HEK293 (cell line): ENCODE data around the gene TRIM2.

ENCODE experiments used
- CTCF ChIA-PET: fragments of 350-600 bp; formaldehyde crosslinking; extraction: SDS; loops from one replicate; lab custom pipeline; 2021; ENCODE audit warnings: antibody characterized with exemption; lab: Yijun Ruan, JAX
- POLR2A ChIA-PET: fragments of 300-600 bp; formaldehyde crosslinking; extraction: SDS; loops from one replicate; lab custom pipeline; 2020; ENCODE audit warnings: antibody characterized with exemption, inconsistent platforms; lab: Yijun Ruan, JAX
- H3K27ac ChIP-seq: fragments of 200-500 bp; sonication (Bioruptor generic); 2 replicates; pipeline ENCODE4 v1.5.1; 2014; ENCODE audit warnings: low read depth, low read length, control low read depth, inconsistent platforms; ENCODE audit errors: extremely low read depth
- H3K36me3 ChIP-seq, 2 experiments: fragments of 200-500 bp in 1 of 2; sonication (Bioruptor generic) in 1 of 2; 1 replicate in 1 of 2; 2 replicates in 1 of 2; pipeline ENCODE4 v1.5.1; 2014 to 2017; ENCODE audit warnings: inconsistent platforms in 2 of 2, low read length in 2 of 2; ENCODE audit not compliant: control insufficient read depth in 2 of 2, insufficient read depth in 1 of 2
- H3K4me1 ChIP-seq: fragments of 200-500 bp; sonication (Bioruptor generic); 2 replicates; pipeline ENCODE4 v1.5.1; 2014; ENCODE audit warnings: mild to moderate bottlenecking, low read length, inconsistent platforms; ENCODE audit not compliant: control insufficient read depth, insufficient read depth
- H3K4me3 ChIP-seq: 2 replicates; pipeline ENCODE4 v1.5.1; 2011; ENCODE audit warnings: low read depth, mild to moderate bottlenecking, control low read depth, low read length, moderate library complexity
- H3K9me3 ChIP-seq: fragments of 200-500 bp; sonication (Bioruptor generic); 2 replicates; pipeline ENCODE4 v1.5.1; 2014; ENCODE audit warnings: low read depth, low read length, inconsistent platforms; ENCODE audit not compliant: control insufficient read depth, insufficient read depth
- GLIS1 ChIP-seq: fragments of 450-650 bp; formaldehyde crosslinking; IDR thresholded peaks from 2 replicates; pipeline ENCODE4 v1.5.1; 2016; ENCODE audit warnings: missing biosample characterization, missing genetic modification characterization
- PRDM1 ChIP-seq: fragments of 450-650 bp; formaldehyde crosslinking; IDR thresholded peaks from 2 replicates; pipeline ENCODE4; 2016; ENCODE audit warnings: missing biosample characterization, missing genetic modification characterization
- SCRT1 ChIP-seq: fragments of 450-650 bp; formaldehyde crosslinking; IDR thresholded peaks from 2 replicates; pipeline ENCODE4 v1.5.1; 2016; ENCODE audit warnings: missing biosample characterization, missing genetic modification characterization, borderline replicate concordance
- YY1 ChIP-seq: fragments of 450-650 bp; formaldehyde crosslinking; IDR thresholded peaks from 2 replicates; pipeline ENCODE4 v1.5.1; 2018; ENCODE audit warnings: missing biosample characterization, missing genetic modification characterization
- ZNF121 ChIP-seq: fragments of 450-650 bp; formaldehyde crosslinking; IDR thresholded peaks from 2 replicates; pipeline ENCODE4 v1.5.1; 2016; ENCODE audit warnings: missing biosample characterization, missing genetic modification characterization
- ZNF184 ChIP-seq: fragments of 450-650 bp; IDR thresholded peaks from 2 replicates; pipeline ENCODE4 v1.5.1; 2018; ENCODE audit warnings: missing biosample characterization, mild to moderate bottlenecking, missing genetic modification characterization
- ZNF23 ChIP-seq: fragments of 450-650 bp; formaldehyde crosslinking; IDR thresholded peaks from 2 replicates; pipeline ENCODE4 v1.5.1; 2016; ENCODE audit warnings: missing biosample characterization, missing genetic modification characterization, borderline replicate concordance
- ZNF585B ChIP-seq: fragments of 450-650 bp; formaldehyde crosslinking; IDR thresholded peaks from 2 replicates; pipeline ENCODE4 v1.5.1; 2016; ENCODE audit warnings: missing biosample characterization, missing genetic modification characterization
- ZNF654 ChIP-seq: fragments of 450-650 bp; formaldehyde crosslinking; IDR thresholded peaks from 2 replicates; pipeline ENCODE4 v1.5.1; 2016; ENCODE audit warnings: low read depth, missing biosample characterization, missing genetic modification characterization
- ZNF658 ChIP-seq: fragments of 450-650 bp; formaldehyde crosslinking; IDR thresholded peaks from 2 replicates; pipeline ENCODE4; 2016; ENCODE audit warnings: missing biosample characterization, missing genetic modification characterization
- TF ChIP-seq, protein P1 (sequence below): fragments of 450-650 bp; formaldehyde crosslinking; IDR thresholded peaks from 2 replicates; pipeline ENCODE4 v1.5.1; 2017; ENCODE audit warnings: missing biosample characterization, missing genetic modification characterization
- TF ChIP-seq, protein P2 (sequence below): fragments of 450-650 bp; IDR thresholded peaks from 2 replicates; pipeline ENCODE4 v1.5.1; 2018; ENCODE audit warnings: missing biosample characterization, missing genetic modification characterization
- TF ChIP-seq, protein P3 (sequence below): fragments of 450-650 bp; formaldehyde crosslinking; IDR thresholded peaks from 2 replicates; pipeline ENCODE4 v1.5.1; 2016; ENCODE audit warnings: missing biosample characterization, missing genetic modification characterization
- TF ChIP-seq, protein P4 (sequence below): fragments of 450-650 bp; formaldehyde crosslinking; IDR thresholded peaks from 2 replicates; pipeline ENCODE4 v1.5.1; 2016; ENCODE audit warnings: missing biosample characterization, missing genetic modification characterization, low read depth
- TF ChIP-seq, protein P5 (sequence below): fragments of 450-650 bp; formaldehyde crosslinking; IDR thresholded peaks from 2 replicates; pipeline ENCODE4; 2016; ENCODE audit warnings: missing biosample characterization, missing genetic modification characterization
- TF ChIP-seq, protein P6 (sequence below): fragments of 450-650 bp; formaldehyde crosslinking; IDR thresholded peaks from 2 replicates; pipeline ENCODE4 v1.5.1; 2016; ENCODE audit warnings: missing biosample characterization, missing genetic modification characterization, low read depth
- TF ChIP-seq, protein P7 (sequence below): fragments of 450-650 bp; formaldehyde crosslinking; conservative IDR thresholded peaks from 2 replicates; pipeline ENCODE4 v1.5.1; 2016; ENCODE audit warnings: low read depth, missing biosample characterization, missing genetic modification characterization

TRIM2 gene

DNA sequence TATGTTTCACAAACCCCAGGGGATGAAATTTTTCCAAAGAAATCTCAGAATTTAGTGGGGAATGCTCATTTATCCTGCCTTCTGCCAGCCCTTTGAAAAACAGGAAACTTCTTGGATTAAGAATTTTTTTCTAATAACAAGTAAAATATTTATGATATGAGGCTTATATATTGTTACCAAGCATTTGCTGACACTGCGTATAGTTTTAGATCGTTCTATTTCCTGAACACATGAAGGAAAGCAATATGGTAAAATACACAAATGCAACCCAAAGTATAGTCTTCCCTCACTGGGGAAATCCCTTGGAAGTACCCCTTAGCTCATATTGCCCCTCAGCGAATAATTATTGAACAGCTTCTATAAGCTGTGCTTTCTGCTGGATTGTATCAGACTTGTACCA, 85.9 kb downstream of the TRIM2 start (continued):
- TF ChIP-seq YY1 (tag by site-specific recombination), result no peak
- no peak for TF ChIP-seq ZNF585B (tag by site-specific recombination)
- no peak for TF ChIP-seq ZNF658 (tag by site-specific recombination)

DNA sequence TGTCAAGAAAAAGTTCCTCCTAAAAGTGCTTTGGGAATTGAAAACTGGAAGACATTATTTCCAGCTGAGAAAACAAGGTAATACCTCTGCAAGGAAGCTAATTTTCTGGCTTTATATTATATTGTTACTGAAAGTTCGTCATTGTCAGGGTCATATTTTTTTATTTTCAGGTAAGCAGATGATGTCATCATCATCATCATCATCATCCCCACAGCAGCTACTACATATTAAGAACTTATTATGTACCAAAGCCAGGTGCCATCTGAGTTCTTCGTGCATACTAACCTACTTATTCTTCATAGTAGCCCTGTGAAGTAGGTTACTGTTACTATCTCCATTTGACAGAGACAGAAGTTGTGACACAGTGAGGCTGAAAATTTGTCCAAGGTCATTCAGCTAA, 87.3 kb downstream of the TRIM2 start:
- H3K36me3 ChIP-seq, result peaks cover 0 to 36% of the 10 kb centered on the region in 2 experiments; a peak in 1 of 3 replicates
- TF ChIP-seq, protein P1, sequence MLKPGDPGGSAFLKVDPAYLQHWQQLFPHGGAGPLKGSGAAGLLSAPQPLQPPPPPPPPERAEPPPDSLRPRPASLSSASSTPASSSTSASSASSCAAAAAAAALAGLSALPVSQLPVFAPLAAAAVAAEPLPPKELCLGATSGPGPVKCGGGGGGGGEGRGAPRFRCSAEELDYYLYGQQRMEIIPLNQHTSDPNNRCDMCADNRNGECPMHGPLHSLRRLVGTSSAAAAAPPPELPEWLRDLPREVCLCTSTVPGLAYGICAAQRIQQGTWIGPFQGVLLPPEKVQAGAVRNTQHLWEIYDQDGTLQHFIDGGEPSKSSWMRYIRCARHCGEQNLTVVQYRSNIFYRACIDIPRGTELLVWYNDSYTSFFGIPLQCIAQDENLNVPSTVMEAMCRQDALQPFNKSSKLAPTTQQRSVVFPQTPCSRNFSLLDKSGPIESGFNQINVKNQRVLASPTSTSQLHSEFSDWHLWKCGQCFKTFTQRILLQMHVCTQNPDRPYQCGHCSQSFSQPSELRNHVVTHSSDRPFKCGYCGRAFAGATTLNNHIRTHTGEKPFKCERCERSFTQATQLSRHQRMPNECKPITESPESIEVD (tag by site-specific recombination), result 0 out of 2 replicates have a peak, but pooled peaks have one; percentile 14
- TF ChIP-seq, protein P2, sequence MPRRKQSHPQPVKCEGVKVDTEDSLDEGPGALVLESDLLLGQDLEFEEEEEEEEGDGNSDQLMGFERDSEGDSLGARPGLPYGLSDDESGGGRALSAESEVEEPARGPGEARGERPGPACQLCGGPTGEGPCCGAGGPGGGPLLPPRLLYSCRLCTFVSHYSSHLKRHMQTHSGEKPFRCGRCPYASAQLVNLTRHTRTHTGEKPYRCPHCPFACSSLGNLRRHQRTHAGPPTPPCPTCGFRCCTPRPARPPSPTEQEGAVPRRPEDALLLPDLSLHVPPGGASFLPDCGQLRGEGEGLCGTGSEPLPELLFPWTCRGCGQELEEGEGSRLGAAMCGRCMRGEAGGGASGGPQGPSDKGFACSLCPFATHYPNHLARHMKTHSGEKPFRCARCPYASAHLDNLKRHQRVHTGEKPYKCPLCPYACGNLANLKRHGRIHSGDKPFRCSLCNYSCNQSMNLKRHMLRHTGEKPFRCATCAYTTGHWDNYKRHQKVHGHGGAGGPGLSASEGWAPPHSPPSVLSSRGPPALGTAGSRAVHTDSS (tag by site-specific recombination), result peak; percentile 53; the same call in 1 of the 2 replicates
- TF ChIP-seq, protein P3, sequence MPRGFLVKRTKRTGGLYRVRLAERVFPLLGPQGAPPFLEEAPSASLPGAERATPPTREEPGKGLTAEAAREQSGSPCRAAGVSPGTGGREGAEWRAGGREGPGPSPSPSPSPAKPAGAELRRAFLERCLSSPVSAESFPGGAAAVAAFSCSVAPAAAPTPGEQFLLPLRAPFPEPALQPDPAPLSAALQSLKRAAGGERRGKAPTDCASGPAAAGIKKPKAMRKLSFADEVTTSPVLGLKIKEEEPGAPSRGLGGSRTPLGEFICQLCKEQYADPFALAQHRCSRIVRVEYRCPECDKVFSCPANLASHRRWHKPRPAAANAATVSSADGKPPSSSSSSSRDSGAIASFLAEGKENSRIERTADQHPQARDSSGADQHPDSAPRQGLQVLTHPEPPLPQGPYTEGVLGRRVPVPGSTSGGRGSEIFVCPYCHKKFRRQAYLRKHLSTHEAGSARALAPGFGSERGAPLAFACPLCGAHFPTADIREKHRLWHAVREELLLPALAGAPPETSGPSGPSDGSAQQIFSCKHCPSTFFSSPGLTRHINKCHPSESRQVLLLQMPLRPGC (tag by site-specific recombination), result no peak
- TF ChIP-seq, protein P4, sequence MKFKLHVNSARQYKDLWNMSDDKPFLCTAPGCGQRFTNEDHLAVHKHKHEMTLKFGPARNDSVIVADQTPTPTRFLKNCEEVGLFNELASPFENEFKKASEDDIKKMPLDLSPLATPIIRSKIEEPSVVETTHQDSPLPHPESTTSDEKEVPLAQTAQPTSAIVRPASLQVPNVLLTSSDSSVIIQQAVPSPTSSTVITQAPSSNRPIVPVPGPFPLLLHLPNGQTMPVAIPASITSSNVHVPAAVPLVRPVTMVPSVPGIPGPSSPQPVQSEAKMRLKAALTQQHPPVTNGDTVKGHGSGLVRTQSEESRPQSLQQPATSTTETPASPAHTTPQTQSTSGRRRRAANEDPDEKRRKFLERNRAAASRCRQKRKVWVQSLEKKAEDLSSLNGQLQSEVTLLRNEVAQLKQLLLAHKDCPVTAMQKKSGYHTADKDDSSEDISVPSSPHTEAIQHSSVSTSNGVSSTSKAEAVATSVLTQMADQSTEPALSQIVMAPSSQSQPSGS (tag by site-specific recombination), result peak; percentile 67
- no peak for TF ChIP-seq GLIS1 (tag by site-specific recombination)
- ChIA-PET CTCF (interaction anchor here (0.6 kb wide), 1 partner anchor 129 kb away, joined by 3 read pairs; no protein-coding TSS in a partner anchor), POLR2A (no interaction called here)
- no peak overlapping the region for H3K4me3 ChIP-seq
- no peaks in the 10 kb centered on the region for H3K9me3 ChIP-seq
- H3K4me1 ChIP-seq, result no peaks in the 10 kb centered on the region; the same call in 1 of the 2 replicates
- no peak overlapping the region for H3K27ac ChIP-seq

DNA sequence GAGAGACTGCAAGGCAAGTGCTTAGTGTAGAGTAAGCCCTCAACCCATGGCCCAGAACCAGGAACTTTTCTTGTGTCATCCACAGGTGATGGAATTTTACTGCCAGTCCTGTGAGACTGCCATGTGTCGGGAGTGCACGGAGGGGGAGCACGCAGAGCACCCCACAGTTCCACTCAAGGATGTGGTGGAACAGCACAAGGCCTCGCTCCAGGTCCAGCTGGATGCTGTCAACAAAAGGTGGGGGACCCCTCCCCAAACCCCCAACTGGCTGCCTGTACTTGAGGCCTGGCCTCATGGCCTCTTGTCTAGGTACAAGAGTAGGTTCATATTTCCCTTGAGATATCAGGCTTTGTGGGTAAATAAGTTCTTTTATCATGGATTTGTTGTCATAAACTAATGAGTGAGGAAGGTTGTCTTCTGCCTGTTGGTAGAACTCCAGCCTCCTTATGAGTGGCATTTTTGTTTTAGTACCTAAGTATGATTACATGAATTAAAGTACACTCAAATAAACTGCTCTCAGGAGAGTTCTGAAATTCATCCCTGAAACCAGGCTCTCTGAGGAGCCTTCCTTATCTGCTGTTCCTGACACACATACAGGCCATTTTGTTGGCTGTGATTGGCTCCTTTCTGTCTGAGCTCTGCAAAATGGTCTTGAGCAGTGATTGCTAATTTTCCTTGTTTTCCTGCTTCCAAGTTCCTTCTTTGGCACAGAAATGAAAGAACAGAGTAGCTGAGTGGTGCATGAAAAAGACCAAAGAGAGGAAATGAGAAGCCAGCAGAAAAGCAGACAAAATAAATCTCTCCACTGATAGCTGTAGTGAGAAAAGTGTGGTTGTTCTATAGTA, 88.9 kb downstream of the TRIM2 start:
- no peaks in the 10 kb centered on the region; the same call in 1 of the 2 replicates for H3K4me1 ChIP-seq
- CTCF ChIA-PET, result no interaction called here
- H3K4me3 ChIP-seq, result no peak overlapping the region
- POLR2A ChIA-PET, result no interaction called here
- H3K36me3 ChIP-seq, result peaks cover 0 to 51% of the 10 kb centered on the region in 2 experiments; a peak in 1 of 3 replicates
- no peaks in the 10 kb centered on the region for H3K9me3 ChIP-seq
- no peak overlapping the region for H3K27ac ChIP-seq
- TF ChIP-seq ZNF184 (tag by site-specific recombination), result no peak
- TF ChIP-seq ZNF654 (tag by site-specific recombination), result no peak
- TF ChIP-seq, protein P5, sequence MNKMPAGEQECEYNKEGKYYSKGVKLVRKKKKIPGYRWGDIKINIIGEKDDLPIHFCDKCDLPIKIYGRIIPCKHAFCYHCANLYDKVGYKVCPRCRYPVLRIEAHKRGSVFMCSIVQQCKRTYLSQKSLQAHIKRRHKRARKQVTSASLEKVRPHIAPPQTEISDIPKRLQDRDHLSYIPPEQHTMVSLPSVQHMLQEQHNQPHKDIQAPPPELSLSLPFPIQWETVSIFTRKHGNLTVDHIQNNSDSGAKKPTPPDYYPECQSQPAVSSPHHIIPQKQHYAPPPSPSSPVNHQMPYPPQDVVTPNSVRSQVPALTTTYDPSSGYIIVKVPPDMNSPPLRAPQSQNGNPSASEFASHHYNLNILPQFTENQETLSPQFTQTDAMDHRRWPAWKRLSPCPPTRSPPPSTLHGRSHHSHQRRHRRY (tag by site-specific recombination), result no peak
- TF ChIP-seq, protein P6, sequence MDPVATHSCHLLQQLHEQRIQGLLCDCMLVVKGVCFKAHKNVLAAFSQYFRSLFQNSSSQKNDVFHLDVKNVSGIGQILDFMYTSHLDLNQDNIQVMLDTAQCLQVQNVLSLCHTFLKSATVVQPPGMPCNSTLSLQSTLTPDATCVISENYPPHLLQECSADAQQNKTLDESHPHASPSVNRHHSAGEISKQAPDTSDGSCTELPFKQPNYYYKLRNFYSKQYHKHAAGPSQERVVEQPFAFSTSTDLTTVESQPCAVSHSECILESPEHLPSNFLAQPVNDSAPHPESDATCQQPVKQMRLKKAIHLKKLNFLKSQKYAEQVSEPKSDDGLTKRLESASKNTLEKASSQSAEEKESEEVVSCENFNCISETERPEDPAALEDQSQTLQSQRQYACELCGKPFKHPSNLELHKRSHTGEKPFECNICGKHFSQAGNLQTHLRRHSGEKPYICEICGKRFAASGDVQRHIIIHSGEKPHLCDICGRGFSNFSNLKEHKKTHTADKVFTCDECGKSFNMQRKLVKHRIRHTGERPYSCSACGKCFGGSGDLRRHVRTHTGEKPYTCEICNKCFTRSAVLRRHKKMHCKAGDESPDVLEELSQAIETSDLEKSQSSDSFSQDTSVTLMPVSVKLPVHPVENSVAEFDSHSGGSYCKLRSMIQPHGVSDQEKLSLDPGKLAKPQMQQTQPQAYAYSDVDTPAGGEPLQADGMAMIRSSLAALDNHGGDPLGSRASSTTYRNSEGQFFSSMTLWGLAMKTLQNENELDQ (tag by site-specific recombination), result no peak
- TF ChIP-seq SCRT1 (tag by site-specific recombination), result no peak
- no peak for TF ChIP-seq ZNF121 (tag by site-specific recombination)
- no peak for TF ChIP-seq ZNF23 (tag by site-specific recombination)
- TF ChIP-seq, protein P7, sequence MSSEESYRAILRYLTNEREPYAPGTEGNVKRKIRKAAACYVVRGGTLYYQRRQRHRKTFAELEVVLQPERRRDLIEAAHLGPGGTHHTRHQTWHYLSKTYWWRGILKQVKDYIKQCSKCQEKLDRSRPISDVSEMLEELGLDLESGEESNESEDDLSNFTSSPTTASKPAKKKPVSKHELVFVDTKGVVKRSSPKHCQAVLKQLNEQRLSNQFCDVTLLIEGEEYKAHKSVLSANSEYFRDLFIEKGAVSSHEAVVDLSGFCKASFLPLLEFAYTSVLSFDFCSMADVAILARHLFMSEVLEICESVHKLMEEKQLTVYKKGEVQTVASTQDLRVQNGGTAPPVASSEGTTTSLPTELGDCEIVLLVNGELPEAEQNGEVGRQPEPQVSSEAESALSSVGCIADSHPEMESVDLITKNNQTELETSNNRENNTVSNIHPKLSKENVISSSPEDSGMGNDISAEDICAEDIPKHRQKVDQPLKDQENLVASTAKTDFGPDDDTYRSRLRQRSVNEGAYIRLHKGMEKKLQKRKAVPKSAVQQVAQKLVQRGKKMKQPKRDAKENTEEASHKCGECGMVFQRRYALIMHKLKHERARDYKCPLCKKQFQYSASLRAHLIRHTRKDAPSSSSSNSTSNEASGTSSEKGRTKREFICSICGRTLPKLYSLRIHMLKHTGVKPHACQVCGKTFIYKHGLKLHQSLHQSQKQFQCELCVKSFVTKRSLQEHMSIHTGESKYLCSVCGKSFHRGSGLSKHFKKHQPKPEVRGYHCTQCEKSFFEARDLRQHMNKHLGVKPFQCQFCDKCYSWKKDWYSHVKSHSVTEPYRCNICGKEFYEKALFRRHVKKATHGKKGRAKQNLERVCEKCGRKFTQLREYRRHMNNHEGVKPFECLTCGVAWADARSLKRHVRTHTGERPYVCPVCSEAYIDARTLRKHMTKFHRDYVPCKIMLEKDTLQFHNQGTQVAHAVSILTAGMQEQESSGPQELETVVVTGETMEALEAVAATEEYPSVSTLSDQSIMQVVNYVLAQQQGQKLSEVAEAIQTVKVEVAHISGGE, result no peak
- TF ChIP-seq PRDM1 (tag by site-specific recombination), result no peak
